ENCODE data around the gene CTH.

GRCh38 chr1:70429757-70430156, 18.7 kb downstream of the CTH start:
- TF ChIP-seq CTCF (conservative IDR thresholded peaks at IDR 0.05; ENCODE audit: low read depth, low read length) (no peak), MXI1 (IDR thresholded peaks at IDR 0.05; ENCODE audit: borderline replicate concordance, low read depth, low read length) (no peak), RFX5 (IDR thresholded peaks at IDR 0.05; ENCODE audit: low read depth, low read length) (no peak), USF2 (IDR thresholded peaks at IDR 0.05; ENCODE audit: low read depth, low read length) (no peak), BHLHE40 (IDR thresholded peaks at IDR 0.05; ENCODE audit: low read depth, low read length) (no peak), POLR2A (IDR thresholded peaks at IDR 0.05; ENCODE audit: low read depth, low read length) (no peak), RAD21 (IDR thresholded peaks at IDR 0.05; ENCODE audit: low read length) (no peak), MAZ (IDR thresholded peaks at IDR 0.05; ENCODE audit: borderline replicate concordance, low read depth, low read length) (no peak), CEBPB (IDR thresholded peaks at IDR 0.05; ENCODE audit: low read depth, low read length) (no peak), MAFK (IDR thresholded peaks at IDR 0.05; ENCODE audit: low read depth, low read length) (no peak), SMC3 (IDR thresholded peaks at IDR 0.05; ENCODE audit: low read depth, low read length) (no peak), NFE2L2 (IDR thresholded peaks at IDR 0.05; ENCODE audit: low read depth, low read length) (no peak), ELK1 (IDR thresholded peaks at IDR 0.05; ENCODE audit: borderline replicate concordance, low read depth, low read length) (no peak), FOS (IDR thresholded peaks at IDR 0.05; ENCODE audit: low read depth, low read length) (no peak)
